NCI-H1417 treated with DMSO at 0.1 percent for 48 hours (cell line): ENCODE results near the gene EPB41L2.

Experiments used
- DNase-seq: peaks from one replicate; lab custom pipeline; 2025; lab: John Stamatoyannopoulos, UW

Gene EPB41L2

GRCh38 chr6:130796313-130796905 is 266.6 kb downstream of the EPB41L2 start:
- no peak for DNase-seq

- no peak for DNase-seq
Observed at GRCh38 chr6:130794738-130795137, 268.3 kb downstream of the EPB41L2 start.

- DNase-seq, result no peak
Observed at GRCh38 chr6:130794010-130794697, 268.9 kb downstream of the EPB41L2 start.
